ENCODE results near the gene MAP3K8.

- TF ChIP-seq EZH2 (IDR thresholded peaks at IDR 0.05; ENCODE audit: insufficient read depth, poor library complexity, severe bottlenecking): no peak
- TF ChIP-seq EZH2phosphoT487 (IDR thresholded peaks at IDR 0.05; ENCODE audit: insufficient read depth, low read depth): no peak
Observed at GRCh38 chr10:30437031-30437841, 3.3 kb downstream of the MAP3K8 start.
